H9 (cell line): ENCODE results near the gene PTPRC. TPM values are rescaled to one million over a fixed set of nuclear protein-coding genes. Genes with fewer than 3 reads are reported as not detected.

Source experiments
- DNase-seq: peaks from one replicate; pipeline ENCODE4 v3.0.0-alpha.2; 2017
- H2AFZ ChIP-seq: one replicate; pipeline ENCODE4 v1.6.1; 2013; ENCODE audit warnings: mild to moderate bottlenecking, low read length, control low read depth, moderate library complexity
- H2AK5ac ChIP-seq: 2 replicates; pipeline ENCODE4 v1.6.1; 2013; ENCODE audit warnings: low read length, control low read depth, mixed read lengths; ENCODE audit not compliant: insufficient read length
- H2BK120ac ChIP-seq: one replicate; pipeline ENCODE4 v1.6.1; 2013; ENCODE audit warnings: low read depth, mild to moderate bottlenecking, low read length, control low read depth, inconsistent platforms; ENCODE audit not compliant: poor library complexity, severe bottlenecking
- H2BK12ac ChIP-seq: 2 replicates; pipeline ENCODE4 v1.6.1; 2013; ENCODE audit warnings: low read length, control low read depth, mixed read lengths, low read depth; ENCODE audit not compliant: insufficient read length
- H2BK15ac ChIP-seq: 2 replicates; pipeline ENCODE4 v1.6.1; 2013; ENCODE audit warnings: low read depth, low read length, control low read depth
- H2BK20ac ChIP-seq: one replicate; pipeline ENCODE4 v1.6.1; 2013; ENCODE audit warnings: low read depth, mild to moderate bottlenecking, low read length, control low read depth, inconsistent platforms; ENCODE audit not compliant: poor library complexity, severe bottlenecking
- H2BK5ac ChIP-seq: 2 replicates; pipeline ENCODE4 v1.6.1; 2013; ENCODE audit warnings: low read length, control low read depth, mixed read lengths; ENCODE audit not compliant: insufficient read length
- H3K14ac ChIP-seq: 2 replicates; pipeline ENCODE4 v1.6.1; 2013; ENCODE audit warnings: low read length, control low read depth; ENCODE audit not compliant: insufficient read depth
- H3K18ac ChIP-seq: 2 replicates; pipeline ENCODE4 v1.6.1; 2013; ENCODE audit warnings: low read depth, mild to moderate bottlenecking, mixed read lengths, low read length, control low read depth; ENCODE audit not compliant: insufficient read length
- H3K23ac ChIP-seq: 2 replicates; pipeline ENCODE4 v1.6.1; 2013; ENCODE audit warnings: low read length, control low read depth, mixed read lengths, low read depth; ENCODE audit not compliant: insufficient read length
- H3K23me2 ChIP-seq: 2 replicates; pipeline ENCODE4 v1.6.1; 2013; ENCODE audit warnings: low read depth, mild to moderate bottlenecking, mixed read lengths, low read length, control low read depth; ENCODE audit not compliant: insufficient read length, poor library complexity, severe bottlenecking
- H3K27ac ChIP-seq: 2 replicates; pipeline ENCODE4 v1.5.1; 2013; ENCODE audit warnings: low read length, control low read depth, mixed read lengths, low read depth; ENCODE audit not compliant: insufficient read length
- H3K27me3 ChIP-seq: 2 replicates; pipeline ENCODE4 v1.6.1; 2013; ENCODE audit warnings: low read length, control low read depth, inconsistent platforms; ENCODE audit not compliant: insufficient read depth
- H3K4ac ChIP-seq: 2 replicates; pipeline ENCODE4 v1.6.1; 2013; ENCODE audit warnings: low read depth, mild to moderate bottlenecking, control low read depth, inconsistent platforms, low read length, moderate library complexity
- H3K4me1 ChIP-seq: 2 replicates; pipeline ENCODE4 v1.6.1; 2013; ENCODE audit warnings: low read length, control low read depth, inconsistent platforms; ENCODE audit not compliant: insufficient read depth
- H3K4me2 ChIP-seq: 2 replicates; pipeline ENCODE4 v1.6.1; 2013; ENCODE audit warnings: low read length, control low read depth, mixed read lengths; ENCODE audit not compliant: insufficient read length, insufficient read depth
- H3K56ac ChIP-seq: 2 replicates; pipeline ENCODE4 v1.6.1; 2013; ENCODE audit warnings: low read depth, mild to moderate bottlenecking, mixed read lengths, low read length, control low read depth; ENCODE audit not compliant: insufficient read length
- H3K79me1 ChIP-seq: 2 replicates; pipeline ENCODE4 v1.6.1; 2013; ENCODE audit warnings: low read depth, mild to moderate bottlenecking, moderate library complexity, low read length, control low read depth, inconsistent platforms; ENCODE audit not compliant: insufficient read depth, poor library complexity, severe bottlenecking
- H3K79me2 ChIP-seq: 2 replicates; pipeline ENCODE4 v1.6.1; 2013; ENCODE audit warnings: low read length, control low read depth, inconsistent platforms; ENCODE audit not compliant: insufficient read depth
- H3K9ac ChIP-seq: 2 replicates; pipeline ENCODE4 v1.6.1; 2013; ENCODE audit warnings: low read length, control low read depth, mixed read lengths; ENCODE audit not compliant: insufficient read length; ENCODE audit errors: extremely low read depth
- H3K9me3 ChIP-seq: one replicate; pipeline ENCODE4 v1.6.1; 2013; ENCODE audit warnings: low read depth, low read length, inconsistent platforms; ENCODE audit not compliant: control insufficient read depth
- H3T11ph ChIP-seq: one replicate; pipeline ENCODE4 v1.6.1; 2013; ENCODE audit warnings: mild to moderate bottlenecking, low read length, control low read depth, inconsistent platforms
- H4K20me1 ChIP-seq: one replicate; pipeline ENCODE4 v1.6.1; 2013; ENCODE audit not compliant: control insufficient read depth, insufficient read length, insufficient read depth
- H4K5ac ChIP-seq: 2 replicates; pipeline ENCODE4 v1.6.1; 2013; ENCODE audit warnings: low read depth, mild to moderate bottlenecking, mixed read lengths, low read length, control low read depth; ENCODE audit not compliant: insufficient read length
- H4K8ac ChIP-seq: replicated peaks from 2 replicates; pipeline ENCODE4 v1.6.1; 2013; ENCODE audit warnings: low read length, control low read depth, mixed read lengths, low read depth; ENCODE audit not compliant: insufficient read length
- H4K91ac ChIP-seq: 2 replicates; pipeline ENCODE4 v1.6.1; 2013; ENCODE audit warnings: low read depth, mild to moderate bottlenecking, moderate library complexity, mixed read lengths, low read length, control low read depth; ENCODE audit not compliant: insufficient read length
- H3K27ac Mint-ChIP-seq, 3 experiments: 2 replicates in 2 of 3; 3 replicates in 1 of 3; pipeline ENCODE4 v1.8.0; 2020 to 2021; ENCODE audit warnings: mixed read lengths in 3 of 3, mild to moderate bottlenecking in 1 of 3, moderate library complexity in 1 of 3
- H3K27me3 Mint-ChIP-seq: 2 replicates; pipeline ENCODE4 v1.8.0; 2021; ENCODE audit warnings: low read depth, mild to moderate bottlenecking, moderate library complexity, mixed read lengths
- H3K36me3 Mint-ChIP-seq, 3 experiments: 2 replicates in 2 of 3; 3 replicates in 1 of 3; pipeline ENCODE4 v1.8.0; 2020 to 2021; ENCODE audit warnings: low read depth in 3 of 3, mixed read lengths in 3 of 3; ENCODE audit not compliant: insufficient read depth in 1 of 3
- H3K4me1 Mint-ChIP-seq, 2 experiments: 2 replicates each; pipeline ENCODE4 v1.8.0; 2020; ENCODE audit warnings: mixed read lengths in 2 of 2
- H3K4me3 Mint-ChIP-seq, 2 experiments: 2 replicates in 1 of 2; 3 replicates in 1 of 2; pipeline ENCODE4 v1.8.0; 2020 to 2021; ENCODE audit warnings: mild to moderate bottlenecking in 2 of 2, mixed read lengths in 2 of 2, moderate library complexity in 1 of 2
- H3K9me3 Mint-ChIP-seq, 2 experiments: 2 replicates in 1 of 2; 3 replicates in 1 of 2; pipeline ENCODE4 v1.8.0; 2020; ENCODE audit warnings: mild to moderate bottlenecking in 2 of 2, mixed read lengths in 2 of 2, moderate library complexity in 1 of 2
- WGBS: extraction: QIAGEN DNeasy Blood & Tissue Kit; methylation state at CpG from one replicate; pipeline ENCODE4 v1.1.7; 2013; ENCODE audit warnings: missing lambda C conversion rate, low lambda C conversion rate, mixed read lengths; ENCODE audit not compliant: insufficient read length; ENCODE audit errors: extremely low coverage; 5-methylcytosine and 5-hydroxymethylcytosine counted together
- total RNA-seq: library from RNA; stranded (reverse); gene quantifications from 2 replicates; pipeline ENCODE4 v1.2.1, GENCODE V29; 2021
- TF ChIP-seq, protein P1 (sequence below): fragments of 200-600 bp; sonication (generic); conservative IDR thresholded peaks from 3 replicates; pipeline ENCODE4 v1.8.0; 2021; ENCODE audit warnings: antibody characterized with exemption, mild to moderate bottlenecking

The PTPRC gene
- total RNA-seq, 1 experiment from 2014 or later: not detected

DNA sequence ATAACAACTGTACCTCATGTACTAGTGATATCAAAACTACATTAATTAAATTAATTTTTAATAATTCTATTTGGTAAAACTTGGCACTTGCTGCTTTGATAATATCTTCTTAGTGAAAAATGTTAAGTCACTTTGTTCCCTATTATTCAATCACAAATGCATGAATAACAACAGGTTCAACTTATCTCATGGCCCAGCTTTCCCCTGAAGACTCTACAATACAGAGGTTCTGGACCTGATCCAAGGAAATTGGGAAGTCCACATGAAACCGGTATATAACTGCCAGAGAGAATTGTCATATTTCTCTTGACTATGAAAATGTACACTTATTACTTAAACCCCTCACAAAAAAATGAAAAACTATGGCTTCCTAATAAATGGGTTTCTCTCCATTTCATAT lies 33.9 kb upstream of the PTPRC start:
- H2BK15ac ChIP-seq: no peak overlapping the region
- no peaks in the 10 kb centered on the region for H3K79me1 ChIP-seq
- no peak overlapping the region for H4K5ac ChIP-seq
- Mint-ChIP-seq H3K36me3 (peaks cover 9 to 18% (median 10%) of the 10 kb centered on the region in 3 experiments), H3K4me3 (no peak overlapping the region), H3K27ac (no peak overlapping the region), H3K27me3 (no peaks in the 10 kb centered on the region), H3K9me3 (peaks cover 9% of the 10 kb centered on the region in 2 experiments; a peak in 4 of 5 replicates), H3K4me1 (peaks cover 28 to 31% of the 10 kb centered on the region in 2 experiments)
- H3K27me3 ChIP-seq: no peaks in the 10 kb centered on the region
- no peak overlapping the region for H2BK5ac ChIP-seq
- no peak overlapping the region for H3T11ph ChIP-seq
- DNase-seq: no peak
- H3K23me2 ChIP-seq: no peaks in the 10 kb centered on the region
- no peak overlapping the region for H3K27ac ChIP-seq
- no peak overlapping the region for H2AK5ac ChIP-seq
- H3K9ac ChIP-seq: no peak overlapping the region
- H3K4me2 ChIP-seq: no peak overlapping the region
- TF ChIP-seq, protein P1, sequence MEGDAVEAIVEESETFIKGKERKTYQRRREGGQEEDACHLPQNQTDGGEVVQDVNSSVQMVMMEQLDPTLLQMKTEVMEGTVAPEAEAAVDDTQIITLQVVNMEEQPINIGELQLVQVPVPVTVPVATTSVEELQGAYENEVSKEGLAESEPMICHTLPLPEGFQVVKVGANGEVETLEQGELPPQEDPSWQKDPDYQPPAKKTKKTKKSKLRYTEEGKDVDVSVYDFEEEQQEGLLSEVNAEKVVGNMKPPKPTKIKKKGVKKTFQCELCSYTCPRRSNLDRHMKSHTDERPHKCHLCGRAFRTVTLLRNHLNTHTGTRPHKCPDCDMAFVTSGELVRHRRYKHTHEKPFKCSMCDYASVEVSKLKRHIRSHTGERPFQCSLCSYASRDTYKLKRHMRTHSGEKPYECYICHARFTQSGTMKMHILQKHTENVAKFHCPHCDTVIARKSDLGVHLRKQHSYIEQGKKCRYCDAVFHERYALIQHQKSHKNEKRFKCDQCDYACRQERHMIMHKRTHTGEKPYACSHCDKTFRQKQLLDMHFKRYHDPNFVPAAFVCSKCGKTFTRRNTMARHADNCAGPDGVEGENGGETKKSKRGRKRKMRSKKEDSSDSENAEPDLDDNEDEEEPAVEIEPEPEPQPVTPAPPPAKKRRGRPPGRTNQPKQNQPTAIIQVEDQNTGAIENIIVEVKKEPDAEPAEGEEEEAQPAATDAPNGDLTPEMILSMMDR: no peak
- H3K23ac ChIP-seq: no peak overlapping the region
- H2BK120ac ChIP-seq: no peak overlapping the region
- no CpG with 5 or more reads among the region's 1 CpG for WGBS
- no peak overlapping the region for H2BK20ac ChIP-seq
- no peak overlapping the region for H4K8ac ChIP-seq
- no peak overlapping the region for H3K18ac ChIP-seq
- no peak overlapping the region for H3K56ac ChIP-seq
- H3K9me3 ChIP-seq: peaks cover 6% of the 10 kb centered on the region
- no peak overlapping the region for H4K91ac ChIP-seq
- no peaks in the 10 kb centered on the region for H3K79me2 ChIP-seq
- no peaks in the 10 kb centered on the region for H4K20me1 ChIP-seq
- peaks cover 4% of the 10 kb centered on the region for H3K4me1 ChIP-seq
- no peak overlapping the region for H3K4ac ChIP-seq
- H2BK12ac ChIP-seq: no peak overlapping the region
- H3K14ac ChIP-seq: no peak overlapping the region
- H2AFZ ChIP-seq: no peak overlapping the region
